ENCODE data around the gene ZNF837.

GRCh38 chr19:58392945-58393724 lies 12.3 kb upstream of the ZNF837 start:
- TF ChIP-seq CTCF (conservative IDR thresholded peaks at IDR 0.05 in 1 of 2, IDR thresholded peaks at IDR 0.05 in 1 of 2; ENCODE audit: extremely low read depth in 1 of 2, insufficient read depth in 1 of 2, low read depth in 1 of 2, low read length in 2 of 2) (no peak), EZH2 (IDR thresholded peaks at IDR 0.05; ENCODE audit: borderline replicate concordance, low read length) (no peak)
